NB4 (cell line): Measurements from ENCODE around the gene ABHD12.

Experiments used
- CTCF ChIP-seq: IDR thresholded peaks from one replicate; pipeline ENCODE4 v1.5.1; 2012; ENCODE audit warnings: low read depth, low read length
- MYC ChIP-seq: IDR thresholded peaks from 2 replicates; pipeline ENCODE4 v1.6.1; 2011; ENCODE audit warnings: low read depth, low read length
- POLR2A ChIP-seq: IDR thresholded peaks from 2 replicates; pipeline ENCODE4 v1.6.1; 2011; ENCODE audit warnings: mild to moderate bottlenecking; ENCODE audit not compliant: insufficient read length; ENCODE audit errors: extremely low read depth

GRCh38 chr20:25275813-25276532 is 114.7 kb downstream of the ABHD12 start:
- TF ChIP-seq CTCF, result no peak
- no peak for TF ChIP-seq MYC
- TF ChIP-seq POLR2A, result no peak
